ENCODE measurements around the gene CUEDC1. TPM values are rescaled to one million over a fixed set of nuclear protein-coding genes. Genes with fewer than 3 reads are reported as not detected.

The CUEDC1 gene
- total RNA-seq, 3 donors from 2014 or later = 0.41 to 0.63 (median 0.58) TPM

DNA sequence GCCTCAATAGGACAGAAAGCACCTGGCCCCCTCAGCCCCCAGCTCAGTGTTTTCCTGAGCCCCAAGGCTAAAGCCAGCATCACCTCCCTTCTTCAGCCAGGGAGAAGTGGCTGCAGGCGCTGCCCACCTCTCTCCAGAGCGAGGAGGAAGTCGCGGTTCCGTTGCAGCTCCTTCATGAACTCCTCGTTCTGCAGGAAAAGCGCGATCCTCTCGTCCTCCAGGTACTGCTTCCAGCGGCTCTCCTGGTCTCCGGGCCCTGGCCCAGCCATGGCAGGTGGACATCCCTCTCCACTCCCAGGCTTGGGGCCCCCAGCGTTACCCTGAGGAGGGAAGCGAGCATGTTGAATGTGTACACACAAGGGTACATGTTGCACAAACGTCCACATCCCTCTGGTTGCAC, 82.7 kb downstream of the CUEDC1 start:
- peaks cover 12% of the 10 kb centered on the region for H3K4me1 Mint-ChIP-seq (ENCODE audit: low read depth)
- ATAC-seq (no peak), DNase-seq (no peak)
- no peaks in the 10 kb centered on the region for H3K9me3 Mint-ChIP-seq
- no peak overlapping the region for H3K4me3 Mint-ChIP-seq
- no peaks in the 10 kb centered on the region for H3K36me3 Mint-ChIP-seq (ENCODE audit: insufficient read depth)
- H3K27me3 Mint-ChIP-seq (ENCODE audit: low read depth) = peaks cover 35% of the 10 kb centered on the region

DNA sequence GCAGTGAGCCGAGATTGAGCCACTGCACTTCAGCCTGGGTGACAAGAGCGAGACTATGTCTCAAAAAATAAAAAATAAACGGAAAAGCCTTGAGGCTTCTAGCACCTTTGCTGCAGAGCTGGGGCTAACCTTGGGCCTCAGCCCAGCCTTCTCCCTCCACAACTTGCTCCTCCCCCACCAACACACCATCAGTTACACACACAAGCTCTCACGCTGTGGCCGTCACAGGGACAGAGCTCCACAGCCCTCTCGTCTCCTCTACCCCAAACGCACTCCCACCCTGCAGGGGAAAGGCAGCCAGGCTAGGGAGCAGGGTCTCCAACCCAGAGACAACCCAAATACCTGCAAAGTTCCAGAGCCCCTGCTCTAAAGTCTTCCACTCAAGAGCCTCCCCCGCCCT, 83.3 kb downstream of the CUEDC1 start:
- Mint-ChIP-seq H3K9me3 (no peaks in the 10 kb centered on the region), H3K4me1 (ENCODE audit: low read depth) (peaks cover 14% of the 10 kb centered on the region), H3K4me3 (no peak overlapping the region), H3K27me3 (ENCODE audit: low read depth) (peaks cover 35% of the 10 kb centered on the region), H3K36me3 (ENCODE audit: insufficient read depth) (no peaks in the 10 kb centered on the region)
- DNase-seq = no peak
- no peak for ATAC-seq

DNA sequence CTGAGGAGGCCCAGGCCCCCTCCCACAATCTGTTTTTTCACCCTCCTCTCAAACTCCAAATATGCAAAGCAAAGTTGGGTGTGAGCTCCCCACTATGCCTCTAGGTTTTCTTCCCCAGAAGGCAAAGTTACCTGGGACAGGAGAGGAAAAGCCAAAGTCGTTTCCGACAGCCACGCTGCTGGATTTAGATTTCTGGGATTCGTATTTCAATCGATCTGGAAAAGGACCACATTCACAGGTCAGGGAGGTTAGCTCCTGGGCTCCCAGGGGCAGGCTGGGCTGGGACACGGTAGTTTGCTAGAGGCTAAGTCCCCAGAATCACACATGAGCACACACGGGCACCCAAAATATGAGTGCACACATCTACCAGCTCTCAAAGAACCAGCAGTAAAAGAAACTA, 84.1 kb downstream of the CUEDC1 start:
- Mint-ChIP-seq H3K27me3 (ENCODE audit: low read depth) (peaks cover 32% of the 10 kb centered on the region), H3K4me1 (ENCODE audit: low read depth) (peaks cover 14% of the 10 kb centered on the region), H3K9me3 (no peaks in the 10 kb centered on the region), H3K36me3 (ENCODE audit: insufficient read depth) (no peaks in the 10 kb centered on the region), H3K4me3 (no peak overlapping the region)
- ATAC-seq (no peak), DNase-seq (no peak)

DNA sequence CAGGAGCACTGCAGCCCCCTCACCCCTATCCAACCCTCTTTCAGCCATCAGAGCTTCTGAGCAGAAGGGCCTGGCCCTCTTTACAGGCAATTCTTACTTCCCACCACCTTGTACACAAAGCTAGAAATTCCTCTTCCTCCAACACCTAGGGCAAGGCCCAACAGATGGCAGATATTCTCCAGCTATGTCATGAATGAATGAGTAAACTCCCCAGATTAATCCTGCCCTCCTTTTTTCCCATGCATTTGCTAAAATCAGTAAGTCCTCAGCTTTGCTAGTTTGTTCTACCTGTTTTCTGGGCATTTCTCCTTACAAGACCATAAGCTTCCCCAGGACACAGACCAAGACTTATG, 85.0 kb downstream of the CUEDC1 start:
- no peak for DNase-seq
- H3K4me3 Mint-ChIP-seq = no peak overlapping the region
- H3K4me1 Mint-ChIP-seq (ENCODE audit: low read depth) = peaks cover 14% of the 10 kb centered on the region
- no peak for ATAC-seq
- H3K27me3 Mint-ChIP-seq (ENCODE audit: low read depth) = peaks cover 26% of the 10 kb centered on the region
- no peaks in the 10 kb centered on the region for H3K36me3 Mint-ChIP-seq (ENCODE audit: insufficient read depth)
- H3K9me3 Mint-ChIP-seq = no peaks in the 10 kb centered on the region

DNA sequence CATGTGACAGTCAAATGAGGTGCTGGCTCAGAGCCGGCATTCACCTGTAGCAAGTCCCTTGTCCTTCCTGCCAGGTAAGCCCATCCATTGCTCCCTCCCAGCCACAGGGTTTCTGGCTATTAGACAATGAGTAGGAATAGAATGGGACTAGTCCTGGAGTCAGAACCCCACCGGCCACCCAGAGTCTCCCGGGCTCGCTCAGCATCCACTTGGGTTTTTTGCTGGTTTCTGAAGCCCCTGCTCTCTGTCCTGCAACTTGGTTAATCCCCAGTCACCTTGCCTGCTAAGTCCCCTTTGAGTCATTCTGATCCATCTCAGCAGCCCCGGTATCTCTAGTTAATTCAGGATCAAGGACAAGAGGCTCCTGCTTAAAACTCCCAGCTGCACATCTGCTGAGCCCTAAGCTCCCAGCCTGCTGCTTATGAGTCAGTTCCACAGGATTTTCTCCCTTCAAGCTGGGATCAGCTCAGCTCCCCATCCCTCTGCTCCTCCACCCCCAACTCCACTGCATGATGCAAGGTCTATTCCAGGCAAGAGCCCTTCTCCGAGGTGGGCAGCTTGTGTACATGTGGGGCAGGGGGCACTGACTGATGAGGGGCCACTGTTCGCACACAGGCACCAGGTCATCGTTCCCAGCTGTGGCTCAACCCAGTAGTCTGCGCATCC, 85.5 kb downstream of the CUEDC1 start:
- H3K36me3 Mint-ChIP-seq (ENCODE audit: insufficient read depth) = no peaks in the 10 kb centered on the region
- H3K4me1 Mint-ChIP-seq (ENCODE audit: low read depth) = peaks cover 14% of the 10 kb centered on the region
- no peaks in the 10 kb centered on the region for H3K9me3 Mint-ChIP-seq
- ATAC-seq = no peak
- no peak for DNase-seq
- H3K4me3 Mint-ChIP-seq = no peak overlapping the region
- H3K27me3 Mint-ChIP-seq (ENCODE audit: low read depth) = peaks cover 24% of the 10 kb centered on the region

DNA sequence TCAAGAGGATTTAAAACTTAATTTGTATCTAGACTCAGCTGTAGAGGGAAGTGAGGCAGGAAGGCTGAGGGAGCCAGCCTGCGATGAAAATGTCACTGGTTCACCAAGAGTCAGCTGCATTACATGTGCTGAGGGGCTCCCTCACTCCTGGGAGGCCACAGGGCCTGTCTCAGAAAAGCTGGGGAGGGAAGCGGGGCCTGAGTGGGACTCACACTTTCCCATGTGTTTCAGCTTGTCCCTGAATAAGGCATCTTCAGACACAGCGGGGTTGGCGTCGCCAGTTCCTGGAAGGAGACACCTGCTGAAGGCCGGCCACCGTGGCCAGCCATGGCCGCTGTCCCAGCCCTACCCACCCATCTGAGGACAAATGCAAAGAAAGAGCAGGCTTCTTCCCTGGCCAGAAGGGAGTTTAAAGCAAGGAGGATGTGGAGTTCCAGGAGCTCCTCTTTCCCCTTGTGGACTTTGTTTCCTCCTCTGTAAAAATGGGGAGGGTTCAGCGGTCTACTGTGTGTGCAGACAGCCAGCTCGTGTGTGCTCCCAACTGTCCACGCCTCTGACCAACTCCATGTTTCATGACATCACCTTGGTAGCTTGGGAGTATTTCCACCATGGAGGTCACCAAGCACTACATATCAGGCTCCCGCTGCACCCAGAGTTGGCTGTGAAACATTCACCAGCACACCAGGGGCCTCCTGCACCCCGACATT, 86.1 kb downstream of the CUEDC1 start:
- DNase-seq (no peak), ATAC-seq (no peak)
- Mint-ChIP-seq H3K27me3 (ENCODE audit: low read depth) (peaks cover 23% of the 10 kb centered on the region), H3K36me3 (ENCODE audit: insufficient read depth) (no peaks in the 10 kb centered on the region), H3K4me3 (no peak overlapping the region), H3K4me1 (ENCODE audit: low read depth) (peaks cover 11% of the 10 kb centered on the region), H3K9me3 (no peaks in the 10 kb centered on the region)

DNA sequence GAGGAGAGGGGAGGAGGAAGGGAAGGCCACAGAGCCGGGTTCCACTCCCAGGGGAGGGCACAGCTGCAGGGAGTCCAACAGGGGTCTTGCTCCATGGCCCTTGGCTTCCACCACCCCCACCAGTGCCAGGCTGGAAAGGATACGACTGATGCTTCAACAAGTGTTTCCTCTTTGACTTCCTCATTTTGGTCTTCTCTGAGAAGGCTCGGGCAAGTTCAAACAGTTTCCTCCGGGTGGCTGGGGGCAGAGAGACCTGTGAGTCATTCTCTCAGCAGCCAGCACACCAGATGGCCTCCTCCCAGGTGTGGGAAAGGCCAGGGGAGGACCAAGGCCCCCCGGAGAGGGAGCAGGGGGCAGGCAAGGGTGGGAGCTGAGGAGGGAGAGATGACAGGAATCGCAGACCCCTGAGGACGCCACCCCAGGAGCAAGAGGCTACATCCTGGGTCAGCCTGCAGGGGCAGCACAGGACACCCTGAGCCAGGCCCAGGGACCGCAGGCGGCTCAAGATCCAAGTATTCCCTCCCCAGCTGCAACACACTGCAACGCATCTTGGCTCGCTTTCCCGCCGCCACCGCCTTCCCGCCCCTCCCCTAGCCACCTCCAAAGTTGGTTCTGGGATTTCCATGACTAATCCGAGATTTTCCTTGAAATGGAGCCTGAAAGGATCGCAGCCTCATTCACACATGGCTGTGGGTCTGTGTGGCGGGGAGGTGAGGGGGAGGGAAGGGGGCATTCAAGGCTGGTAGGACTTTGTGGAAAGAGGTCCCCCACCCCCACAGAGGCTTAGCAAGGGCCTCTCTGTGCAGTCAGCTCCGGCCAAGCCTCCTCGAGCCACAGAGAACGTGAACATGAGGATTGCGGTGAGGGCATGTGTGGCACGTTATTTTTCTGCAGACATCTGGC, 87.0 kb downstream of the CUEDC1 start:
- peak; percentile 67 to 68 for ATAC-seq
- Mint-ChIP-seq H3K36me3 (ENCODE audit: insufficient read depth) (no peaks in the 10 kb centered on the region), H3K4me1 (ENCODE audit: low read depth) (peaks cover 8% of the 10 kb centered on the region), H3K4me3 (no peak overlapping the region), H3K9me3 (no peaks in the 10 kb centered on the region), H3K27me3 (ENCODE audit: low read depth) (peaks cover 16% of the 10 kb centered on the region)
- DNase-seq = no peak

DNA sequence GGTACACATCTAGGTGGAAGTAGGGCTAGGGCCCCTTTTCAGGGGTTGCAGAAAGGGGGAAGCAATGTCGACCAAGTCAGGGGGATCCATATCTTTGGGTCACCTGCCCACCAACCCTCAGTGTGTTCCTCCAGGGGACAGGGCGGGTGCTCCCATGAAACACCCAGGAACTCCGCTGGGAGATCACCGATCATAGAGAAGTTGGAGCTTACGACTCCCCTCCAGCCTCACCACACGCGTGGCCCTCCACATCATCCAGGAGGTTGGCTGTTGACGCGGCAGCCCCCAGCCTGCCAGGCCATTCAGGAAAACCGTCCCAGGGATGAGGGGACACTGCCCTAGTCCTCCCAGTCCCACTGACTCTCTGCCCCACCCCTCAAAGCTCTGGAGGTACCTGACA, 88.1 kb downstream of the CUEDC1 start:
- ATAC-seq (no peak), DNase-seq (no peak)
- peaks cover 15% of the 10 kb centered on the region for H3K27me3 Mint-ChIP-seq (ENCODE audit: low read depth)
- peaks cover 8% of the 10 kb centered on the region for H3K4me1 Mint-ChIP-seq (ENCODE audit: low read depth)
- no peak overlapping the region for H3K4me3 Mint-ChIP-seq
- no peaks in the 10 kb centered on the region for H3K36me3 Mint-ChIP-seq (ENCODE audit: insufficient read depth)
- H3K9me3 Mint-ChIP-seq = no peaks in the 10 kb centered on the region

DNA sequence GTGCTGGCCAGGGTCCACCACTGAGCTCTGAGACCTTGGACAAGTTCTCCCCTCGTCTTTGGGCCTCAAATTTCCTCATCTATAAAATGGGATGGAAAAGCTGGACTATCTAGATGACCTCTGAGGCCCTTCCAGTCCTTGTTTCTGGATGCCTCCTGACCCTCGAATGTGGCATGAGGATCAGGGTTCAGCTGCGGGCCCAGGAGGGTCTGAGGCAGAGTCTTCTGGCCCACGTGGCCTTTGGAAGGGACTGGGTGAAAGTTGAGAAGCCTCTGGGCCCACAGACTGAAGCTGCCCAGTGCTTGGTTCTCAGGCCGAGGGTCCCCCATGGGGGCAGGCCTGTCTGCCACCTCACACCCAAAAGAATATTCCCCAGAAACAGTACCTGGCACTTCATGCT, 88.5 kb downstream of the CUEDC1 start:
- DNase-seq (no peak), ATAC-seq (no peak)
- Mint-ChIP-seq H3K36me3 (ENCODE audit: insufficient read depth) (no peaks in the 10 kb centered on the region), H3K27me3 (ENCODE audit: low read depth) (peaks cover 11% of the 10 kb centered on the region), H3K4me1 (ENCODE audit: low read depth) (peaks cover 8% of the 10 kb centered on the region), H3K9me3 (no peaks in the 10 kb centered on the region), H3K4me3 (no peak overlapping the region)

DNA sequence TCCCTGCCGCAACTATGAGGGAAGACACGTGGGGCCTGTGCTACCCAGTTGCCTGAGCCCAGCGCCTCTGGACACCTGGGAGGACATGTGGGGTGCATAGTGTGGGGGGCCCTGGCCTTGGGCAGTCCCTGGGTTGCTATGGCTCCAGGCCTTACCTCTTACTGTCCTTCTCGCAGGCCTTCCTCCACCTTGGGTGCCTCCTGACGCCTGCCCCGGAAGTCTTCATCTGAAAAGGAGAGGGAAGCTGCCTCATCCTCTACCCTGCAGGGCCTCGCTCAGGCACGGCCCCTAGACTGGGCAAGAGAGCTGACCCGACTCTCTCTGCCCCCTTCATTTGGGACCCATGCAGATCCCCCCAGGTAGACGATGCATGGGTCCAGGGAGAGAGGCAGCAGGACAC, 88.9 kb downstream of the CUEDC1 start:
- peaks cover 8% of the 10 kb centered on the region for H3K27me3 Mint-ChIP-seq (ENCODE audit: low read depth)
- DNase-seq (no peak), ATAC-seq (no peak)
- no peaks in the 10 kb centered on the region for H3K9me3 Mint-ChIP-seq
- H3K4me3 Mint-ChIP-seq = no peak overlapping the region
- no peaks in the 10 kb centered on the region for H3K36me3 Mint-ChIP-seq (ENCODE audit: insufficient read depth)
- H3K4me1 Mint-ChIP-seq (ENCODE audit: low read depth) = peaks cover 8% of the 10 kb centered on the region

DNA sequence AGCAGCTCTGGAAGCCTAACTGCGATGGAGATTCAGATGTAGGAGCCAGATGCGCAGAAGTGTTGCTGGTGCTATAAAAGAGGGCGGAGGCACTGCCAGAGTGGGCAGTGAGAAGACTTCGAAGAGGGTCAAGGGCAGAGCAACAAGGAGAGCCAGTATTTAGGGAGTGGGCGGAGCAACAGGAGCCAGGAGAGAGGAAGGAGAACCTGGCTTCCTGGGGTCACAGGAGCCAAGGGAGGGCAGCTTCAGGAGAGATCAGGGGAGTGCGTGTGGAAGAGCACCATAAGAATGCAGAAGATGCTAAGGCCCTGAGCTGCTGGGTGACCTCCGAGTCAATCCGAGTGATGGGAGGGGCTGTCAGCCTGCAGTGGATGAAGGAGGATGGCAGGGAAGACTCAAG, 90.9 kb downstream of the CUEDC1 start:
- peaks cover 10% of the 10 kb centered on the region for H3K27me3 Mint-ChIP-seq (ENCODE audit: low read depth)
- H3K9me3 Mint-ChIP-seq = no peaks in the 10 kb centered on the region
- no peak for ATAC-seq
- no peaks in the 10 kb centered on the region for H3K36me3 Mint-ChIP-seq (ENCODE audit: insufficient read depth)
- H3K4me1 Mint-ChIP-seq (ENCODE audit: low read depth) = peaks cover 17% of the 10 kb centered on the region
- no peak for DNase-seq
- no peak overlapping the region for H3K4me3 Mint-ChIP-seq

DNA sequence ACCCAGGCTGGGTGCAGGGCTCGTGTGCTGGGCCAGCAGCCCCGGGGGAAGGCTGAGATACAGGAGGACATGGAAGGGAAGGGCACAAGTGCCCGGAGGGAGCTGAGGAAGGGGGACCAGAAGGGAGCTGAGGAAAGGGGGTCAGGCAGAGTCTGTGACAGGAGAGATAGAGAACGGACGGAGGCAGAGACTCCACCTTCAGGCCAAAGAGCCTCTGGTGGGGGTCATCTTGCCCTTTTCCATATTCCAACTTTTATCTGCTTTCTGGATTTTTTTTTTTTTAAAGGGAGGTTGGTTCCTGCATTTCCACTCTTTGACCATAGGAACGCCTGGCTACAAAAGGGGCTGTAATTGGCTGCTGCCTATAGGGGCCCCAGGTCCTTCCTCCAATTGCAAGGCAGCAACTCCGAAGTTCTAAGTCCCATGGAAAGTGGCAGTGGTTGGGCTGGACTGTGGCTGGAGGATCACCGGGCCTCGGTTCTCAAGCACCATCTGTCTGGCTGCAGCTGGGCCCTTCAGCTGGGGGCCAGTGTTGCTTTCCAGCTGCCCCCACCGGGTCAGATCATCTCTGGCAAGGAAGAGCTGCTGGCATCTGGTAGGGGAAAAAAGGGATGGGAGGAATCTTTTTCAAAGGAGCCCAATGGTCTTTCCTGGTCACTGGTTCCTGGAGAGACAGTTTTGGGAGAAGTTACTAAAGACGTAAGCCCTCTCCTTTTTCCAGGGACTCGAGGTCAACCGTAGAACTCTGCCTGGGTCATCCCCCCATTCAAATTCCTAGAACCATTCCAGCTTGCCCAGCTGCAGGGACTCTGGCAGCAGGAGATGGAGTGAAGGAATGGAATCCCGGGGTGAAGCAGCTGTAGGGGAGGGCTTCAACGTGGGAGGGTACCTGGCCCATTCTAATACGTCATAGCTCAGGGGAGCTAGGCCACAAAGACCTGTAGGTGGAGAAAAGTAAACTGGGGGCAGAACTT, 92.2 kb downstream of the CUEDC1 start:
- Mint-ChIP-seq H3K9me3 (no peaks in the 10 kb centered on the region), H3K4me1 (ENCODE audit: low read depth) (peaks cover 15% of the 10 kb centered on the region), H3K4me3 (no peak overlapping the region), H3K36me3 (ENCODE audit: insufficient read depth) (no peaks in the 10 kb centered on the region), H3K27me3 (ENCODE audit: low read depth) (peaks cover 13% of the 10 kb centered on the region)
- ATAC-seq (no peak), DNase-seq (no peak)

DNA sequence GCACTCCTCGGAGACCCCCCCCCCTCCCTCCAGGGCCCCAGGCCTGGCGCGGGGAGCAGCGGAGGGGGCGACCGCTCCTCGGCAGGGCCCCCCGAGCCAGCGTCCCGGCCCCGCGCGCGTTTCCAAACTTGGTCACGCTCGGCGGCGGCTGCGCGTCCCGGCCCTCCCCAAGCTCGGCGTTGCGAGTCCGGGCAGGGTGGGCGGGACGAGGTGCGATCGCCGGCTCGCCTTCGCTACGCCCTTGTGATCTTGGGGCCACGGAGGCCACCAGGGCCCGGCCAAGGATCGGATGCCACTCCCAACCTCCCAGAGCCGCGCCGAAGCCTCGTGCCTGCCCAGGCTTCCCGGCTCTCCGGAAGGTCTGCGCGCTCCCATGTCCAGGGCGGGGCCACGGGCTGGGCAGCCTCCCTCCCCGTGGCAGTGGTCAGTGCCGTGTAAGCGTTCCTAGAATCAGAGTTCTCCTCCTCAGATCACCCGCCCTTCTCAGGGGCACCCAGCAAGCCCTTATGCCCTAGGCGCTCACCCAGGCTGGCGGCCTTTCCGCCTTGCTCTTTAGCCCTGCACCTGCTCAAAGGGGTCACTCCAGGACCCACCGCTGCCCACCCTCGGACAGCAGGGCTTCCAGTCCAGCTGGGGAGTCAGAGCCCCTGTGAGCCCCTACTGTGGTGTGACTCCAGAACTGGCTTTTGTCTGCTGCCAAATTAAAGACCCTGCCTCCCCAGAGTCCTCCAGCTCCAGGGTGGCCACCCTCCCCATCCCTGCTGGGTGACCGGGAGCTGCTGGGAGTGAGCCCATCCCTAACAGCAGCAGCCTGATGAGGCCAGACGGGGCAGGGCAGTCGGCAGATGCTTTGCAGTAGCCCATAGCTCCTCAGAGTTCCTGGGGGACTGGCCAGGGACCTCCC, 93.2 kb downstream of the CUEDC1 start:
- Mint-ChIP-seq H3K4me1 (ENCODE audit: low read depth) (peaks cover 10% of the 10 kb centered on the region), H3K27me3 (ENCODE audit: low read depth) (peaks cover 13% of the 10 kb centered on the region), H3K36me3 (ENCODE audit: insufficient read depth) (no peaks in the 10 kb centered on the region), H3K4me3 (peak overlapping the region; percentile 24), H3K9me3 (no peaks in the 10 kb centered on the region)
- DNase-seq (no peak), ATAC-seq (peak; percentile 21 to 32)
